Naive B cell (primary cell): ENCODE measurements around the gene SLC48A1. TPM values are rescaled to one million over a fixed set of nuclear protein-coding genes. Genes with fewer than 3 reads are reported as not detected.
A peak's percentile ranks its signal among the peaks of the same experiment; 100 is the strongest.

Experiments
- ATAC-seq, 2 donors: fragments of 150-1000 bp; cut with Tn5 transposase; 2 replicates each; pipeline ENCODE4 v1.10.0; 2021; ENCODE audit warnings: low read depth in 2 of 2, mild to moderate bottlenecking in 2 of 2, moderate library complexity in 2 of 2
- DNase-seq: peaks from one replicate; pipeline ENCODE4 v3.0.0; 2022
- H3K27ac Mint-ChIP-seq, 6 donors: one replicate each; pipeline ENCODE4 v1.8.0; 2020 to 2022; ENCODE audit warnings: mild to moderate bottlenecking in 6 of 6, mixed read lengths in 6 of 6, moderate library complexity in 5 of 6, inconsistent platforms in 2 of 6
- H3K27me3 Mint-ChIP-seq, 3 donors: one replicate each; pipeline ENCODE4 v1.8.0; 2021 to 2022; ENCODE audit warnings: mixed read lengths in 3 of 3, mild to moderate bottlenecking in 1 of 3
- H3K36me3 Mint-ChIP-seq, 2 donors: one replicate each; pipeline ENCODE4 v1.8.0; 2020 to 2022; ENCODE audit warnings: mixed read lengths in 2 of 2, inconsistent platforms in 1 of 2, mild to moderate bottlenecking in 1 of 2
- H3K4me1 Mint-ChIP-seq, 3 donors: one replicate each; pipeline ENCODE4 v1.8.0; 2020 to 2022; ENCODE audit warnings: mixed read lengths in 3 of 3, inconsistent platforms in 1 of 3, mild to moderate bottlenecking in 1 of 3, moderate library complexity in 1 of 3
- H3K4me3 Mint-ChIP-seq, 8 donors: one replicate each; pipeline ENCODE4 v1.8.0; 2020 to 2022; ENCODE audit warnings: mild to moderate bottlenecking in 8 of 8, mixed read lengths in 8 of 8, moderate library complexity in 8 of 8, inconsistent platforms in 2 of 8
- H3K9me3 Mint-ChIP-seq, 7 donors: one replicate each; pipeline ENCODE4 v1.8.0; 2020 to 2022; ENCODE audit warnings: mixed read lengths in 7 of 7, mild to moderate bottlenecking in 5 of 7, inconsistent platforms in 2 of 7, moderate library complexity in 1 of 7
- polyA plus RNA-seq, 6 donors: library from polyadenylated mRNA; unstranded; fragments of 300-500 nt; fragmentation: Illumina TruSeq; gene quantifications; one replicate each; pipeline ENCODE4 v1.2.3, GENCODE V29; 2021; ENCODE audit warnings: low read depth in 6 of 6

Gene SLC48A1
- polyA plus RNA-seq: 10 to 100 TPM; 12.2 to 18.3 (median 13.9) TPM

- Mint-ChIP-seq H3K27ac (peak within 1 kb of the TSS; percentile 54 to 96 (median 86)), H3K9me3 (no peaks in the 10 kb centered on the region), H3K27me3 (no peaks in the 10 kb centered on the region), H3K4me3 (peak within 1 kb of the TSS; percentile 84 to 95 (median 91)), H3K4me1 (peaks cover 23 to 46% (median 27%) of the 10 kb centered on the region in 3 donors), H3K36me3 (no peaks in the 10 kb centered on the region)
- ATAC-seq (peak; percentile 90 to 92), DNase-seq (peak; percentile 83)
Measured at GRCh38 chr12:47773062-47773857, at the start of gene SLC48A1. TSS of gene SLC48A1 (plus strand) at chr12:47773238. CDS start at chr12:47773305, 67 bp downstream.

- Mint-ChIP-seq H3K27ac (peak within 1 kb of the TSS in 3 of 6 donors; percentile 10 to 52 (median 32)), H3K4me3 (no peak within 1 kb of the TSS), H3K9me3 (no peaks in the 10 kb centered on the region), H3K36me3 (peaks cover 0 to 14% of the 10 kb centered on the region in 2 donors), H3K27me3 (peaks cover 0 to 8% (median 0%) of the 10 kb centered on the region in 3 donors), H3K4me1 (peaks cover 4 to 35% (median 18%) of the 10 kb centered on the region in 3 donors)
- DNase-seq (no peak), ATAC-seq (no peak)
Measured at GRCh38 chr12:47725091-47725772, 47.8 kb upstream of the SLC48A1 start, which contains the start of gene ENDOU. TSS of gene ENDOU (minus strand) at chr12:47725490. CDS start at chr12:47725413, 77 bp downstream.

- peaks cover 0 to 14% of the 10 kb centered on the region in 2 donors for H3K36me3 Mint-ChIP-seq
- H3K27ac Mint-ChIP-seq: no peak overlapping the region
- DNase-seq (no peak), ATAC-seq (peak; percentile 39 to 61)
- H3K9me3 Mint-ChIP-seq: no peaks in the 10 kb centered on the region
- no peak overlapping the region for H3K4me3 Mint-ChIP-seq
- H3K4me1 Mint-ChIP-seq: peaks cover 4 to 35% (median 18%) of the 10 kb centered on the region in 3 donors
- H3K27me3 Mint-ChIP-seq: peaks cover 0 to 8% (median 0%) of the 10 kb centered on the region in 3 donors
Measured at GRCh38 chr12:47725893-47726292, 47.1 kb upstream of the SLC48A1 start.

DNA sequence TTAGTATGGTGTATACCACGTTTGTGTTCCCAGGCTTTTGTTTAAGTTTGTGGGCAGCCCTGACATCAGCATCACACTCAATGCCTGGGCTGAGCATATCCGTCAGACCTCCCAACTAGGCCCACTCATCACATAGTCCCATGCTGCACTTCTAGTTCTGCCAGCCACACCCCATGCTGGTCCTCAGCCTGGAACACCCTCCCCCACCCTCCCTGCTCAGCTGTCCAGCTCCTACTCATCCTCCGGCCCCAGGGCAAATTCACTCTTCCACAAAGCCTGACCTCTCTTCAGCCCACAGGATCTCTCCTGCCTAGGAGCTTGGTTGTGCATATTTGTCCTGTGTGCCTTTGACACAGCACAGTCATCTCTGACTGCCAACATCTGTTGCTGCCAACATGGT lies 43.8 kb upstream of the SLC48A1 start:
- Mint-ChIP-seq H3K27ac (peak overlapping the region in 3 of 6 donors; percentile 22 to 66 (median 33)), H3K4me3 (no peak overlapping the region), H3K9me3 (no peaks in the 10 kb centered on the region), H3K36me3 (peaks cover 0 to 2% of the 10 kb centered on the region in 2 donors), H3K27me3 (no peaks in the 10 kb centered on the region), H3K4me1 (peaks cover 4 to 22% (median 14%) of the 10 kb centered on the region in 3 donors)
- no peak for DNase-seq
- no peak for ATAC-seq

GRCh38 chr12:47730341-47730744 lies 42.7 kb upstream of the SLC48A1 start:
- ATAC-seq (no peak), DNase-seq (no peak)
- Mint-ChIP-seq H3K9me3 (no peaks in the 10 kb centered on the region), H3K4me1 (peaks cover 4 to 16% (median 8%) of the 10 kb centered on the region in 3 donors), H3K36me3 (no peaks in the 10 kb centered on the region), H3K27me3 (no peaks in the 10 kb centered on the region), H3K4me3 (no peak overlapping the region), H3K27ac (no peak overlapping the region)

GRCh38 chr12:47731723-47732122 lies 41.3 kb upstream of the SLC48A1 start:
- no peak for DNase-seq
- ATAC-seq: no peak
- H3K27me3 Mint-ChIP-seq: no peaks in the 10 kb centered on the region
- peaks cover 0 to 5% (median 3%) of the 10 kb centered on the region in 3 donors for H3K4me1 Mint-ChIP-seq
- H3K4me3 Mint-ChIP-seq: no peak overlapping the region
- H3K27ac Mint-ChIP-seq: no peak overlapping the region
- no peaks in the 10 kb centered on the region for H3K9me3 Mint-ChIP-seq
- no peaks in the 10 kb centered on the region for H3K36me3 Mint-ChIP-seq

DNA sequence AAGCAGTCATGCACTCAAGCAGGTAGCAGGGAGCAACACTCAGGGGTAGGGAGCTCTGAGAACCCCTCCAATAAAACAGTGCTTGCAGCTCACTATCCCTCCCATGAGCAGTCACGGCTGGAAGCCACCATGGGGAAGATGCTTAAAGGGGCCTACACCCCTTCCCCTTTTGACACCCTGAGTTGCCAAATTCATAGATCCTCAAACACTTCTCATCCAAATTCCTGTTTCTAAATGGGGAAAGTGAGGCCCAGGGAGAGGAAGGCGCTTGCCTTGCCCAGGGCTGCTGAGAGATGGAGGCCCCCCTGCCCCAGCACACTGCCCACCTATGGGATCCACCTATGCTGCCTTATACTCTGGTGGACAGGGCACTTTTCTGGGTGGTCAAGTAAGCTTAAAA lies 40.5 kb upstream of the SLC48A1 start:
- Mint-ChIP-seq H3K4me1 (peaks cover 0 to 3% (median 0%) of the 10 kb centered on the region in 3 donors), H3K27me3 (no peaks in the 10 kb centered on the region), H3K9me3 (no peaks in the 10 kb centered on the region), H3K4me3 (no peak overlapping the region), H3K36me3 (no peaks in the 10 kb centered on the region), H3K27ac (no peak overlapping the region)
- no peak for DNase-seq
- ATAC-seq: no peak

DNA sequence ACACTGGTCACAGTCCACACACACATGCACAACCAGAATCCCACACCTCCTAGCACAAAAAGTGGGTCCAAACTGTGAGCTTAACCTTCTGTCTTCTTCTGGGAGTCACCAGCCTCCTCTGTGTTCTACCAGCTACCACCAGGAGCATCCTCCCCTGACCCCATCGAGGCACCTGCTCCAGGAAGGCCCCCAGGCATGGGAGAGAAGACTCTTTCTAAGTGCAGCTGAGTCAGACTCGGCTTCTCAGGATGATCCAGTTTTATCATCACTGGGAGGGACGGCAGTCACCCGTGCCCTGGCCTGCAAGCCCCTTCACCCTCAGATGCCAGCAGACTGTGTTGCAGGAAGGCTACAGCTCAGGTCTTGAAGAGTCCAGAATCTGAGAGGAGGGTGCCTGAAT lies 39.9 kb upstream of the SLC48A1 start:
- Mint-ChIP-seq H3K36me3 (no peaks in the 10 kb centered on the region), H3K9me3 (no peaks in the 10 kb centered on the region), H3K27ac (no peak overlapping the region), H3K4me3 (no peak overlapping the region), H3K27me3 (no peaks in the 10 kb centered on the region), H3K4me1 (peaks cover 0 to 3% (median under 1%) of the 10 kb centered on the region in 3 donors)
- DNase-seq (no peak), ATAC-seq (no peak)

DNA sequence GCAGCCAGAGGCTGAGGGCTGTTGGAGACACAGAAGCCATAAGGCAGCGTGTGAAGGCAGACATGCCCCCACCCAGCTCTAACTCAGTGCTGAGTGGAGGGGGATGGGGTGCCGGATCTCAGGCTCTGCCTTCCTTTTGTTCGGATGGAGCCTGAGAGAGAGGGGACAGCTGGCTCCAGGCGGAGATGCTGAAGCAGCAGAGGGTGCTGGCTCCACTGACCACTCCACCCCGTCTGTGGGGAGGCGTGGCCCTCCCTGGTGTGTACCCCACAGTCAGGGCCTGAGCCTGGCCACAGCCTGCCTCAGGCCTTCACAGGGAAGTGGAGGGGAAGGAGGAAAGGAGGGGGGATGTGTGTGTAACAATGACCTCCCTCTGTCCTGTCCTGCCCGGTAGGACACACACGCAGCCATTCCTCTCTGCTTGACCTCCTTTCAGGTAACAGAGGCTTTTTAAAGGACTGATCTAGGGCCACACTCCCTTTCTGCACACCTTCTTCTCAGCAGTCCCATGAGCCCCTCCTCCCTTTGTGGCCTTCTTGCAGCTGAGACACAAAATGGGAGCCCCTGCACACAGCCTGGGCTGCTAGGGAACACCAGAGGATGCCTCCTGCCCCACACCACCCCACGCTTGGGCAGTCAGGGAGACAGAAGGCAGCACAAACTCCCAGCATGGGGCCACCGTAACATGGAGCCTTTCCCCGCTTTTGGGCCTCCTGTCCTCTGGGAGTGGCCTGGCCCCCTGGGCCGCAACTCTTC lies 38.1 kb upstream of the SLC48A1 start:
- Mint-ChIP-seq H3K4me1 (peaks cover 7 to 18% (median 12%) of the 10 kb centered on the region in 3 donors), H3K36me3 (no peaks in the 10 kb centered on the region), H3K9me3 (no peaks in the 10 kb centered on the region), H3K27me3 (no peaks in the 10 kb centered on the region), H3K27ac (peak overlapping the region in 1 of 6 donors; percentile 59), H3K4me3 (no peak overlapping the region)
- DNase-seq (no peak), ATAC-seq (no peak)

GRCh38 chr12:47735649-47736048 lies 37.4 kb upstream of the SLC48A1 start:
- DNase-seq: no peak
- H3K4me1 Mint-ChIP-seq: peaks cover 14 to 25% (median 19%) of the 10 kb centered on the region in 3 donors
- ATAC-seq: no peak
- H3K27ac Mint-ChIP-seq: no peak overlapping the region
- H3K9me3 Mint-ChIP-seq: no peaks in the 10 kb centered on the region
- H3K27me3 Mint-ChIP-seq: no peaks in the 10 kb centered on the region
- H3K36me3 Mint-ChIP-seq: no peaks in the 10 kb centered on the region
- H3K4me3 Mint-ChIP-seq: no peak overlapping the region

GRCh38 chr12:47736216-47736615 lies 36.8 kb upstream of the SLC48A1 start:
- H3K27me3 Mint-ChIP-seq: no peaks in the 10 kb centered on the region
- H3K9me3 Mint-ChIP-seq: no peaks in the 10 kb centered on the region
- no peak overlapping the region for H3K27ac Mint-ChIP-seq
- no peak overlapping the region for H3K4me3 Mint-ChIP-seq
- DNase-seq (no peak), ATAC-seq (no peak)
- no peaks in the 10 kb centered on the region for H3K36me3 Mint-ChIP-seq
- H3K4me1 Mint-ChIP-seq: peaks cover 20 to 31% (median 24%) of the 10 kb centered on the region in 3 donors

DNA sequence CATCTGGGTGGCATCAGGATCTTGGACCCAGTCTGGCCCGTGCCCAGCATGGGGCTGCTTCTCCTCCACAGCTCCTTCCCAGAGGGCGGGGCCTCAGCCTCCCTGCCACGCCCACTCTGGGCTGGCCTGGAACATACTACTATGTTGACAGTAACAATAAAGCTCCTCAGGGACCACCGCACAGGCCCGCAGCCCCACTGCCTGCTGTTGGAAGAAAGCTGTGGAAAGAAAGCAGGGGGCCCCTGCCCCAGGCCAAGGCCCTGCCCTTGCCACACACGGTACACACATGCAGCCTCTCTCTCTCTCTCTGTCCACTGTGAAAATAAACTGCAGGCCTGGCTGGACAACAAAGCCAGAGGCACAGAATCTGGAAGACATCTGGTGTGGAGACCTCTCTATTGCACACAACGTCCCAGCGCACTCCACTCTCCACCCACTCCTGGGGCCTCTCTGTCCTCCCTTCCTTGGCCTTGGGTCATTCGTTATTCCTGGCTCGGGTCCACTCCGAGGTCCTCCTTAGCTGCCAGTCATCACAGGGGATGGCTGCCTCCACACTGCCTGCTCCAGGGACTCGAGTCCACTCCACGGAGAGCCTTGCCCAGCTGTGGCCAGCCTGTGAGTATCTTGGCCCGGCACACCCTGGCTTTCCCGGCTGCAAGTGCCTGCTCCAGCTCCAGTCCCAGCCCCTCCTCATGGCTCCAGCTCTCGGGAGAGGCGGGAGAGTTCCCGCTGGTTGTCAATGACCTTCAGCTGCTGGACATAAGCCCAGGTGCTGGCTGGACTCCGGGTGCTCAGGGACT lies 36.0 kb upstream of the SLC48A1 start:
- Mint-ChIP-seq H3K4me1 (peaks cover 26 to 36% (median 29%) of the 10 kb centered on the region in 3 donors), H3K27ac (peak overlapping the region in 2 of 6 donors; percentile 59 to 82), H3K36me3 (no peaks in the 10 kb centered on the region), H3K4me3 (peak overlapping the region in 1 of 8 donors; percentile 25), H3K27me3 (no peaks in the 10 kb centered on the region), H3K9me3 (no peaks in the 10 kb centered on the region)
- no peak for DNase-seq
- ATAC-seq: no peak
